A549 (cell line): ENCODE measurements around the gene TES. TPM values are rescaled to one million over a fixed set of nuclear protein-coding genes. Genes with fewer than 3 reads are reported as not detected.
A peak's percentile ranks its signal among the peaks of the same experiment; 100 is the strongest.

Experiments
- ATAC-seq, 2 experiments: fragments of 200-7000 bp in 1 of 2; fragments of >200 bp in 1 of 2; cut with Nextera tagmentation in 1 of 2; cut with Tn5 transposase in 1 of 2; 3 replicates each; pipeline versions ENCODE4 v1.8.0 to v1.9.1; 2018 to 2020; ENCODE audit warnings: mild to moderate bottlenecking in 1 of 2, moderate library complexity in 1 of 2
- CTCF ChIA-PET: fragments of 300-600 bp; sonication (Branson Sonifier 250); formaldehyde crosslinking; extraction: SDS; loops from one replicate; lab custom pipeline; 2021; ENCODE audit warnings: antibody characterized with exemption, inconsistent platforms; lab: Yijun Ruan, JAX
- POLR2A ChIA-PET: fragments of 350-600 bp; formaldehyde crosslinking; extraction: SDS; loops from one replicate; lab custom pipeline; 2021; ENCODE audit warnings: antibody characterized with exemption, inconsistent platforms; lab: Yijun Ruan, JAX
- DNase-seq, 2 experiments: peaks; one replicate each; pipeline versions ENCODE4 v3.0.0 to v3.0.0-alpha.2; 2011 to 2016; ENCODE audit warnings: low read depth in 1 of 2, low spot score in 1 of 2
- FAIRE-seq: peaks from 2 replicates; lab custom pipeline; 2011; peaks lifted over from hg19 to GRCh38; lab: Jason Lieb, UNC
- H3K27ac ChIP-seq, 2 experiments: fragments of >200 bp; sonication (Bioruptor Twin); formaldehyde crosslinking; 3 replicates each; pipeline ENCODE4 v1.5.1; 2016 to 2017
- H3K4me1 ChIP-seq: fragments of >200 bp; sonication (Bioruptor Twin); formaldehyde crosslinking; 3 replicates; pipeline ENCODE4 v1.6.1; 2016
- H3K4me2 ChIP-seq: fragments of >200 bp; sonication (Bioruptor Twin); formaldehyde crosslinking; 3 replicates; pipeline ENCODE4 v1.6.1; 2016
- H3K4me3 ChIP-seq: fragments of >200 bp; sonication (Bioruptor Twin); formaldehyde crosslinking; 3 replicates; pipeline ENCODE4 v1.5.1; 2016
- H3K9me3 ChIP-seq: fragments of >200 bp; sonication (Bioruptor Twin); formaldehyde crosslinking; 3 replicates; pipeline ENCODE4 v1.6.1; 2016
- CBX2 ChIP-seq: fragments of 200-600 bp; sonication (generic); IDR thresholded peaks from 2 replicates; pipeline ENCODE4 v1.6.1; 2016; ENCODE audit warnings: low read depth, mild to moderate bottlenecking, borderline replicate concordance
- CEBPB ChIP-seq, 2 experiments: fragments of >200 bp in 1 of 2; sonication (Bioruptor Twin) in 1 of 2; formaldehyde crosslinking in 1 of 2; IDR thresholded peaks; 2 replicates each; pipeline ENCODE4 v1.6.1; 2012 to 2016
- CHD2 ChIP-seq: fragments of 150-350 bp; IDR thresholded peaks from 2 replicates; pipeline ENCODE4 v1.6.1; 2014; ENCODE audit warnings: low read length; ENCODE audit not compliant: partially characterized antibody
- ELK1 ChIP-seq: fragments of 150-350 bp; IDR thresholded peaks from 2 replicates; pipeline ENCODE4 v1.6.1; 2014; ENCODE audit warnings: low read depth, mild to moderate bottlenecking, low read length
- EP300 ChIP-seq, 2 experiments: fragments of >200 bp; sonication (Bioruptor Twin); formaldehyde crosslinking; IDR thresholded peaks; 2 replicates in 1 of 2; 3 replicates in 1 of 2; pipeline ENCODE4 v1.6.1; 2016 to 2017
- FOSB ChIP-seq: fragments of 250-450 bp; sonication (Bioruptor Pico); IDR thresholded peaks from 2 replicates; pipeline ENCODE4 v1.5.0; 2020; ENCODE audit warnings: mild to moderate bottlenecking, moderate library complexity
- FOSL2 ChIP-seq, 2 experiments: fragments of 450-650 bp in 1 of 2; fragments of >200 bp in 1 of 2; sonication (Bioruptor Twin) in 1 of 2; formaldehyde crosslinking; IDR thresholded peaks; 2 replicates each; pipeline versions ENCODE4 v1.5.0 to v1.6.1; 2016 to 2020; ENCODE audit warnings: mild to moderate bottlenecking in 1 of 2, moderate library complexity in 1 of 2
- GATA3 ChIP-seq: IDR thresholded peaks from 2 replicates; pipeline ENCODE4 v1.6.1; 2012; ENCODE audit warnings: borderline replicate concordance
- HOXA7 ChIP-seq: fragments of 250-450 bp; sonication (Bioruptor Pico); IDR thresholded peaks from 2 replicates; pipeline ENCODE4 v1.5.0; 2020; ENCODE audit warnings: mild to moderate bottlenecking, moderate library complexity
- HOXB5 ChIP-seq: fragments of 250-450 bp; sonication (Bioruptor Pico); IDR thresholded peaks from 2 replicates; pipeline ENCODE4 v1.5.0; 2020; ENCODE audit warnings: mild to moderate bottlenecking, moderate library complexity
- JUN ChIP-seq, 2 experiments: fragments of >200 bp; sonication (Bioruptor Twin); formaldehyde crosslinking; IDR thresholded peaks; 2 replicates in 1 of 2; 3 replicates in 1 of 2; pipeline ENCODE4 v1.6.1; 2016 to 2017
- JUNB ChIP-seq: fragments of >200 bp; sonication (Bioruptor Twin); formaldehyde crosslinking; IDR thresholded peaks from 2 replicates; pipeline ENCODE4 v1.6.1; 2016
- MAFK ChIP-seq: fragments of 450-650 bp; IDR thresholded peaks from 2 replicates; pipeline ENCODE4 v1.6.1; 2014; ENCODE audit not compliant: partially characterized antibody
- MAZ ChIP-seq: fragments of 150-350 bp; IDR thresholded peaks from 2 replicates; pipeline ENCODE4 v1.6.1; 2014; ENCODE audit warnings: antibody characterized with exemption, low read depth, low read length, borderline replicate concordance
- NFE2L2 ChIP-seq: fragments of 150-350 bp; conservative IDR thresholded peaks from 2 replicates; pipeline ENCODE4 v1.6.1; 2014; ENCODE audit warnings: low read length
- NR3C1 ChIP-seq: fragments of >200 bp; sonication (Bioruptor Twin); formaldehyde crosslinking; IDR thresholded peaks from 3 replicates; pipeline ENCODE4 v1.6.1; 2017
- PBX3 ChIP-seq: IDR thresholded peaks from 2 replicates; pipeline ENCODE4 v1.6.1; 2012
- PHF8 ChIP-seq: fragments of 200-600 bp; sonication (generic); IDR thresholded peaks from 2 replicates; pipeline ENCODE4 v1.6.1; 2016; ENCODE audit warnings: low read depth, mild to moderate bottlenecking, antibody characterized with exemption, moderate library complexity, borderline replicate concordance
- POLR2A ChIP-seq: IDR thresholded peaks from 2 replicates; pipeline ENCODE4 v1.6.1; 2012; ENCODE audit warnings: mild to moderate bottlenecking, low read length
- POLR2AphosphoS2 ChIP-seq: conservative IDR thresholded peaks from 2 replicates; pipeline ENCODE4 v1.6.1; 2012; ENCODE audit warnings: low read length, improper control_type of control experiment, inconsistent platforms
- RAD21 ChIP-seq, 2 experiments: fragments of >200 bp in 1 of 2; sonication (Bioruptor Twin) in 1 of 2; formaldehyde crosslinking in 1 of 2; IDR thresholded peaks in 1 of 2; conservative IDR thresholded peaks in 1 of 2; 2 replicates in 1 of 2; 3 replicates in 1 of 2; pipeline ENCODE4 v1.6.1; 2012 to 2018; ENCODE audit warnings: inconsistent platforms in 1 of 2
- WGBS: methylation state at CpG from one replicate; pipeline ENCODE4 v1.1.6; 2017; ENCODE audit errors: missing lambda C conversion rate; 5-methylcytosine and 5-hydroxymethylcytosine counted together
- polyA plus RNA-seq, 4 experiments: library from polyadenylated mRNA; depleted of rRNA in 3 of 4; stranded (reverse); fragments of >200 nt; fragmentation: RNase III in 1 of 4; extraction: RNeasy Plus Mini Kit Qiagen cat#74134 plus additional on column Dnase treatment in 1 of 4; gene quantifications; 2 replicates in 3 of 4; 3 replicates in 1 of 4; pipeline ENCODE4 v1.2.3, GENCODE V29; 2011 to 2017
- TF ChIP-seq, protein P1 (sequence below): IDR thresholded peaks from 2 replicates; pipeline ENCODE4 v1.6.1; 2012
- TF ChIP-seq, protein P2 (sequence below): fragments of >200 bp; sonication (Bioruptor Twin); formaldehyde crosslinking; IDR thresholded peaks from 2 replicates; pipeline ENCODE4 v1.6.1; 2016
- TF ChIP-seq, protein P3 (sequence below): fragments of >200 bp; sonication (Bioruptor Twin); formaldehyde crosslinking; IDR thresholded peaks from 3 replicates; pipeline ENCODE4 v1.6.1; 2016
- TF ChIP-seq, protein P4 (sequence below): IDR thresholded peaks from 2 replicates; pipeline ENCODE4 v1.6.1; 2012; ENCODE audit warnings: low read depth, borderline replicate concordance
- TF ChIP-seq, protein P5 (sequence below): fragments of 250-450 bp; sonication (Bioruptor Pico); IDR thresholded peaks from 2 replicates; pipeline ENCODE4 v1.5.0; 2021; ENCODE audit warnings: mild to moderate bottlenecking, moderate library complexity, borderline replicate concordance

Gene TES
- polyA plus RNA-seq, 2 of the 4 experiments (the other 2 are of a cell fraction): 45.9 to 134 TPM

DNA sequence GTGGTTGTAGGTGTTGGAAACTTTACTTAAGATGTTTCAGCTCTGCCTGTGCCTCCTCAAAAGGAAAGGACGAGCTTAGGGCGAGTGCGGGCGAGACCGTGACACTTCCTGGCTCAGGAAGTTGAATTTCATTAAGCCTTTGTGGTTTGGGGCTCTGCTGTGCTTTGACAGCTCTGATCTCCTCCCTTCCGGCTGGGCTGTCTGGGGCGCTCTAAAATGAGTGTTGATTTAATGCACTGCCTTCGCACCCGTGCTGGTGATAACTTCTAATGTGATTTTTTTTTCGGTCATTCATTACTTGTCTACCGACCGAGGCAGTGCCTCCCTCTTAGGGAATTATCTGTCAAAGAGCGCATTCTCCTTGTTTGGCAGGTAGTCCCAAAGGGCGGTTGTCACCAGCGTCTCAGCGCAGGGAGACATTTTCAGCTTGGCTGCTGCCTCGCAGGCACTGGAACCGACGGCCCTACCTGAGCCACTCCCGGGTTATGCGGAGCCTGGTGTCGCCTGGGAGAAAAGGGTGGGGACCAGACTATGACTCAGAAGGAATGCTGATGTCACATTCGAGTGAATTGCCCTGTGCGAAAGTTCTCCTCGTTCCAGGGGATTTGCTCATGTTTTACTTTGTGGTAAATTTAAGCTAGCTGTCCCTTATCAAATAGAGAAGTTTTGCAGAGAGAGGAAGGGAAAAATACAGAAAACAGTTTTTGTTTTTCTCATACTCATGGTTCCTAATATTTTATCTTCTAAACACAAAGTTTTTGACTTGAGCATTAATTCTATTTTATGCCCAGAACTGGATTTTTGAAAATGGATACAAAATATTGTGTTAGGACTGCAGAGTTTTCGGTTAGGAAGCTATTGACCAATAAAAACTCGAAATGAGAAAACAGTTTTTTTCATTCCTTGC is 920 bp downstream of the TES start:
- FAIRE-seq: peak; percentile 86
- ChIA-PET CTCF (interaction anchor here (0.6 to 6.3 kb wide), 11 partner anchors 10 to 315 kb away, joined by 3 to 41 read pairs (median 4); no protein-coding TSS in a partner anchor), POLR2A (interaction anchor here (0.6 to 1.9 kb wide), 13 partner anchors 9 to 784 kb away, joined by 3 to 9 read pairs (median 4); no protein-coding TSS in a partner anchor)
- H3K4me3 ChIP-seq: peak overlapping the region; percentile 89
- H3K4me2 ChIP-seq: peak overlapping the region; percentile 84
- TF ChIP-seq PBX3: no peak
- TF ChIP-seq, protein P1, sequence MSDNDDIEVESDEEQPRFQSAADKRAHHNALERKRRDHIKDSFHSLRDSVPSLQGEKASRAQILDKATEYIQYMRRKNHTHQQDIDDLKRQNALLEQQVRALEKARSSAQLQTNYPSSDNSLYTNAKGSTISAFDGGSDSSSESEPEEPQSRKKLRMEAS: peak; percentile 54; the same call in 1 of the 2 replicates
- TF ChIP-seq GATA3: peak; percentile 60; the same call in 1 of the 2 replicates
- TF ChIP-seq MAFK: peak; percentile 65
- TF ChIP-seq POLR2A: peak; percentile 36
- TF ChIP-seq PHF8: no peak
- TF ChIP-seq, protein P2, sequence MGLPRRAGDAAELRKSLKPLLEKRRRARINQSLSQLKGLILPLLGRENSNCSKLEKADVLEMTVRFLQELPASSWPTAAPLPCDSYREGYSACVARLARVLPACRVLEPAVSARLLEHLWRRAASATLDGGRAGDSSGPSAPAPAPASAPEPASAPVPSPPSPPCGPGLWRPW: no peak
- TF ChIP-seq CEBPB (IDR thresholded peaks at IDR 0.05): peak in 1 of 2 experiments; percentile 31; a peak in 1 of 4 replicates
- peak; percentile 81; the same call in 1 of the 2 replicates for TF ChIP-seq FOSB (CRISPR knock-in tag)
- no peak for TF ChIP-seq RAD21 (conservative IDR thresholded peaks at IDR 0.05 in 1 of 2, IDR thresholded peaks at IDR 0.05 in 1 of 2)
- no peak for TF ChIP-seq HOXA7 (CRISPR knock-in tag)
- no peak for TF ChIP-seq CBX2
- TF ChIP-seq POLR2AphosphoS2: no peak; the same call in 1 of the 2 replicates
- peak; percentile 54 for TF ChIP-seq JUNB
- TF ChIP-seq NFE2L2: no peak
- TF ChIP-seq, protein P3, sequence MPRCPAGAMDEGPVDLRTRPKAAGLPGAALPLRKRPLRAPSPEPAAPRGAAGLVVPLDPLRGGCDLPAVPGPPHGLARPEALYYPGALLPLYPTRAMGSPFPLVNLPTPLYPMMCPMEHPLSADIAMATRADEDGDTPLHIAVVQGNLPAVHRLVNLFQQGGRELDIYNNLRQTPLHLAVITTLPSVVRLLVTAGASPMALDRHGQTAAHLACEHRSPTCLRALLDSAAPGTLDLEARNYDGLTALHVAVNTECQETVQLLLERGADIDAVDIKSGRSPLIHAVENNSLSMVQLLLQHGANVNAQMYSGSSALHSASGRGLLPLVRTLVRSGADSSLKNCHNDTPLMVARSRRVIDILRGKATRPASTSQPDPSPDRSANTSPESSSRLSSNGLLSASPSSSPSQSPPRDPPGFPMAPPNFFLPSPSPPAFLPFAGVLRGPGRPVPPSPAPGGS: peak; percentile 52; the same call in 1 of the 3 replicates
- TF ChIP-seq, protein P4, sequence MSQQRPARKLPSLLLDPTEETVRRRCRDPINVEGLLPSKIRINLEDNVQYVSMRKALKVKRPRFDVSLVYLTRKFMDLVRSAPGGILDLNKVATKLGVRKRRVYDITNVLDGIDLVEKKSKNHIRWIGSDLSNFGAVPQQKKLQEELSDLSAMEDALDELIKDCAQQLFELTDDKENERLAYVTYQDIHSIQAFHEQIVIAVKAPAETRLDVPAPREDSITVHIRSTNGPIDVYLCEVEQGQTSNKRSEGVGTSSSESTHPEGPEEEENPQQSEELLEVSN: 0 out of 2 replicates have a peak, but pooled peaks have one; percentile 16
- TF ChIP-seq, protein P5, sequence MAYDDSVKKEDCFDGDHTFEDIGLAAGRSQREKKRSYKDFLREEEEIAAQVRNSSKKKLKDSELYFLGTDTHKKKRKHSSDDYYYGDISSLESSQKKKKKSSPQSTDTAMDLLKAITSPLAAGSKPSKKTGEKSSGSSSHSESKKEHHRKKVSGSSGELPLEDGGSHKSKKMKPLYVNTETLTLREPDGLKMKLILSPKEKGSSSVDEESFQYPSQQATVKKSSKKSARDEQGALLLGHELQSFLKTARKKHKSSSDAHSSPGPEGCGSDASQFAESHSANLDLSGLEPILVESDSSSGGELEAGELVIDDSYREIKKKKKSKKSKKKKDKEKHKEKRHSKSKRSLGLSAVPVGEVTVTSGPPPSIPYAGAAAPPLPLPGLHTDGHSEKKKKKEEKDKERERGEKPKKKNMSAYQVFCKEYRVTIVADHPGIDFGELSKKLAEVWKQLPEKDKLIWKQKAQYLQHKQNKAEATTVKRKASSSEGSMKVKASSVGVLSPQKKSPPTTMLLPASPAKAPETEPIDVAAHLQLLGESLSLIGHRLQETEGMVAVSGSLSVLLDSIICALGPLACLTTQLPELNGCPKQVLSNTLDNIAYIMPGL (CRISPR knock-in tag): no peak
- TF ChIP-seq EP300 (IDR thresholded peaks at IDR 0.05): peak in 1 of 2 experiments; percentile 16; a peak in 1 of 5 replicates
- TF ChIP-seq ELK1: no peak
- TF ChIP-seq FOSL2 (IDR thresholded peaks at IDR 0.05): peak; percentile 68
- peak; percentile 91 for TF ChIP-seq FOSL2 (CRISPR knock-in tag; IDR thresholded peaks at IDR 0.05)
- peak; percentile 27 to 32; a peak in 2 of 5 replicates for TF ChIP-seq JUN (IDR thresholded peaks at IDR 0.05)
- TF ChIP-seq HOXB5: 0 out of 2 replicates have a peak, but pooled peaks have one; percentile 28
- TF ChIP-seq CHD2: no peak
- no peak for TF ChIP-seq NR3C1
- no peak for TF ChIP-seq MAZ
- WGBS: 2% methylated on average over 26 of the region's 27 CpGs
- ATAC-seq: peak; percentile 86 to 88
- no peaks in the 10 kb centered on the region for H3K9me3 ChIP-seq
- DNase-seq: peak; percentile 87 to 92
- peak overlapping the region; percentile 83 to 96 for H3K27ac ChIP-seq
- H3K4me1 ChIP-seq: peaks cover 35% of the 10 kb centered on the region
